NCI-H748 treated with DMSO at 0.1 percent for 48 hours (cell line): ENCODE measurements around the gene ERBIN.
"Not testable (repeated sequence)": the region's sequence is repeated elsewhere in the genome, so short reads cannot be mapped to it uniquely, and the experiment has no call there.

Experiments
- DNase-seq: peaks from one replicate; lab custom pipeline; 2025; lab: John Stamatoyannopoulos, UW

Gene ERBIN

GRCh38 chr5:65926276-65926783, at the start of gene ERBIN:
ERBIN (plus strand) TSS chr5:65926575; CDS start chr5:65992719, 66,144 bp downstream.
- peak; percentile 28 for DNase-seq

GRCh38 chr5:65876970-65877369, 49.4 kb upstream of the ERBIN start:
- DNase-seq: no peak

GRCh38 chr5:65879668-65880256, 46.6 kb upstream of the ERBIN start:
- not testable (repeated sequence) for DNase-seq

GRCh38 chr5:65880496-65881072, 45.8 kb upstream of the ERBIN start:
- DNase-seq: no peak

- DNase-seq: no peak
These were observed 44.1 kb upstream of the ERBIN start for GRCh38 chr5:65882278-65882677.

GRCh38 chr5:65883461-65883860, 42.9 kb upstream of the ERBIN start:
- DNase-seq: no peak

- DNase-seq: no peak
These were observed 40.0 kb upstream of the ERBIN start for GRCh38 chr5:65886387-65886786.

GRCh38 chr5:65892024-65892423, 34.4 kb upstream of the ERBIN start:
- DNase-seq: not testable (repeated sequence)

- DNase-seq: no peak
These were observed 33.6 kb upstream of the ERBIN start for GRCh38 chr5:65892801-65893200.

GRCh38 chr5:65893749-65894430, 32.5 kb upstream of the ERBIN start:
- DNase-seq: no peak

- DNase-seq: no peak
These were observed 30.5 kb upstream of the ERBIN start for GRCh38 chr5:65895891-65896290.

GRCh38 chr5:65900746-65901145, 25.6 kb upstream of the ERBIN start:
- no peak for DNase-seq

GRCh38 chr5:65902104-65902503, 24.3 kb upstream of the ERBIN start:
- no peak for DNase-seq

- no peak for DNase-seq
These were observed 22.8 kb upstream of the ERBIN start for GRCh38 chr5:65903581-65903980.

- DNase-seq: no peak
These were observed 20.1 kb upstream of the ERBIN start for GRCh38 chr5:65906256-65906655.

GRCh38 chr5:65907135-65907534, 19.2 kb upstream of the ERBIN start:
- DNase-seq: no peak

GRCh38 chr5:65910711-65911110, 15.7 kb upstream of the ERBIN start:
- no peak for DNase-seq

- DNase-seq: no peak
These were observed 14.1 kb upstream of the ERBIN start for GRCh38 chr5:65912311-65912710.

GRCh38 chr5:65913519-65913918, 12.9 kb upstream of the ERBIN start:
- no peak for DNase-seq

GRCh38 chr5:65914641-65915196, 11.7 kb upstream of the ERBIN start:
- DNase-seq: no peak

- DNase-seq: not testable (repeated sequence)
These were observed 10.7 kb upstream of the ERBIN start for GRCh38 chr5:65915661-65916060.

- DNase-seq: no peak
These were observed 10.3 kb upstream of the ERBIN start for GRCh38 chr5:65916066-65916465.

GRCh38 chr5:65916636-65917035, 9.7 kb upstream of the ERBIN start:
- DNase-seq: no peak
